Retinal pigment epithelial cell (primary cell): ENCODE results near the gene DAPL1.

ENCODE experiments used
- DNase-seq: peaks from one replicate; pipeline ENCODE4 v3.0.0-alpha.2; 2010; ENCODE audit warnings: low read depth
- H3K4me3 ChIP-seq: 2 replicates; pipeline ENCODE4 v1.5.1; 2011; ENCODE audit warnings: mild to moderate bottlenecking, low read length, control low read depth, moderate library complexity
- TF ChIP-seq, protein P1 (sequence below): conservative IDR thresholded peaks from 2 replicates; pipeline ENCODE4 v1.5.1; 2011; ENCODE audit warnings: low read depth, low read length, control low read depth, inconsistent platforms

DAPL1 gene

DNA sequence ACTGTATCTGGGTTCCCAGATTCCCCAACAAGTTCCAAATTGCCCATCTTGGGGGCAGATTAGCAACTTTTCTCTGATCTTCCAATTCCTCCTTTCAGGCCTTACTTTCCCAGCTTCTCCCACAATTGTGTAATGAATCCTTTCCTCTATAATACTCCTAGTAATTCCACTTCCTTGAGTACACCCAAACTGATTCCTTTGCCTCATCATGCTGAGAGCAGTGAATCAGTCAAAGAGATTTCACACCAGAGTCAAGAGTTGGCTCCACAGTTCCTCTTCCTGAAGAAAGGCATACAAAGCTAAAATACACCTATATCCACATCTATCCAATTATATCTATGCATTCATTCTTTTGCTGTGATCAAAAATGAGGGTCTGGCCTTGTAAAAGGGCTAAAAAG is 28.6 kb upstream of the DAPL1 start:
- DNase-seq: no peak
- TF ChIP-seq, protein P1, sequence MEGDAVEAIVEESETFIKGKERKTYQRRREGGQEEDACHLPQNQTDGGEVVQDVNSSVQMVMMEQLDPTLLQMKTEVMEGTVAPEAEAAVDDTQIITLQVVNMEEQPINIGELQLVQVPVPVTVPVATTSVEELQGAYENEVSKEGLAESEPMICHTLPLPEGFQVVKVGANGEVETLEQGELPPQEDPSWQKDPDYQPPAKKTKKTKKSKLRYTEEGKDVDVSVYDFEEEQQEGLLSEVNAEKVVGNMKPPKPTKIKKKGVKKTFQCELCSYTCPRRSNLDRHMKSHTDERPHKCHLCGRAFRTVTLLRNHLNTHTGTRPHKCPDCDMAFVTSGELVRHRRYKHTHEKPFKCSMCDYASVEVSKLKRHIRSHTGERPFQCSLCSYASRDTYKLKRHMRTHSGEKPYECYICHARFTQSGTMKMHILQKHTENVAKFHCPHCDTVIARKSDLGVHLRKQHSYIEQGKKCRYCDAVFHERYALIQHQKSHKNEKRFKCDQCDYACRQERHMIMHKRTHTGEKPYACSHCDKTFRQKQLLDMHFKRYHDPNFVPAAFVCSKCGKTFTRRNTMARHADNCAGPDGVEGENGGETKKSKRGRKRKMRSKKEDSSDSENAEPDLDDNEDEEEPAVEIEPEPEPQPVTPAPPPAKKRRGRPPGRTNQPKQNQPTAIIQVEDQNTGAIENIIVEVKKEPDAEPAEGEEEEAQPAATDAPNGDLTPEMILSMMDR: no peak

DNA sequence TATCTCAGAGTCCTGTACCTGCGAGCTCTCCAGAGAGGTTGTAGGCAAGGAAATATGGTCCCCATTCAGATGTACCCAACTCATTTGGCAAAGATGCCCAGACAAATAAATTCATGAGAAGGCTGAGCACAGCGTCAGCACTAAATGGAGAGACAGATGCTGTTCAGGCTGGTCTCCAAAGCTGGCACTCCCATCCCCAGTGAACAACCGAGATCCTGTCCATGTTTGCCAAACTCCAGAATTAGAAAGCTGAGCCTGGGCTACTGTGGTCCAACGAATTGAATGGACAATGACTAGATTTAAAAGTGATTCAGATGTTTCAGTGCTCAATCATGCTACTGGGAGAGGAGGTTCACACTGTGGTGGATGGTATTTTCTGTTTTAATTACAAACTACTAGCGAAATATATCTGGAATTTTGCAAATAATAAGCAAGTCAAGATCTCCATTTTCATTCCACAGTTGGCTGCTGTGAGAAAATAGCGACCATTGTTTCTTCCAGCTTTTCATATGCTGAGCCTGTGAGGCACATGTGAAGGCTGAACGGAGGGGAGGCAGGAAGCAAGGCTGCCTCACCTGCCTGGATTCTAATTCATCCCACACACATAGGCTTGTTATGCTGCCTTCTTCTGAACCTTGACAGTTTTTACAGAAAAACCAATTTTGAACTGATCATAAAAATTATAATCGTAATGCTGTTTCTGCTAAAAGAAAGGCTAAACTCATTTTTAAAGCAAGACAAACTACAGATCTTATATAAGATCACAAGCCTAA is 22.6 kb upstream of the DAPL1 start:
- no peak for DNase-seq
- TF ChIP-seq, protein P1: no peak
- H3K4me3 ChIP-seq: no peak overlapping the region

More for the DNA sequence above, 28.6 kb upstream of the DAPL1 start:
- H3K4me3 ChIP-seq: no peak overlapping the region

DNA sequence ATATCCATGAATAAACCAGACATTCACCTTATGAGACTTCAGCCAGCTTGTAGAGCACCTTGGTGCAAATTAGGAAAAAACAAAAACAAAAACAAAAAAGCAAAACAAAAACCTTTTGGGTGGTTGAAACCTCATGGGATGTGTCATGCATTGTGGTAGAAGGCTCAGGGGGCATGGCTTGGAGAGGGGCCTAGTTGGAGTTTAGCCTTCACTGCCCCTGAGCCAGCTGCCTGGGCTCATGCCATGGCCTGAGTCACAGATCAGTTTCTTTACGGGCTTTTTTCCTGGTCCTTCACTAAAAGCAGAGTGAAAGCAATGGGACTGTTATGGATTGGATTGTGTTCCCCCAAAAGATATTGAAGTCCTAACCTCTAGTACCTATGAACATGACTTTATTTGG is 22.0 kb upstream of the DAPL1 start:
- TF ChIP-seq, protein P1: no peak
- no peak for DNase-seq

DNA sequence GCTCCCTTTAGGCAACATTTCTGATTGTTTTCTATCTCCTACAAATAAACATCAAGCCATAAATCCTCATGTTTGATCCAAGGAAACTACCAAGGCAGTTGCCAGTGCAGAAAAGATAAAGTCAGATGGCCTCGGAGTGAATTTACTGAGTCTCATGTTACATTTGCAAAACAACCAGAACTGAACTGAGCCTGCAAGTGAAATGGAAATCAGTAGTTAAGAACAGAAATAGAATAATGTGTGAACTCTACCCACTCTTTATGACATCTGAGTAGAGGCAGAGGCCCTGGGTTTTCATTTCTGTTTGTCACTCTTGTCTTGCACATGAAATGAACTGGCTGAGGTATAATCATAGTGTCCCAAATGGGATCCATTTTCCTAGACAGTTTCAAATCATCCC is 20.4 kb upstream of the DAPL1 start:
- TF ChIP-seq, protein P1: no peak
- DNase-seq: no peak
- H3K4me3 ChIP-seq: no peak overlapping the region

More for the DNA sequence above, 22.0 kb upstream of the DAPL1 start:
- no peak overlapping the region for H3K4me3 ChIP-seq

DNA sequence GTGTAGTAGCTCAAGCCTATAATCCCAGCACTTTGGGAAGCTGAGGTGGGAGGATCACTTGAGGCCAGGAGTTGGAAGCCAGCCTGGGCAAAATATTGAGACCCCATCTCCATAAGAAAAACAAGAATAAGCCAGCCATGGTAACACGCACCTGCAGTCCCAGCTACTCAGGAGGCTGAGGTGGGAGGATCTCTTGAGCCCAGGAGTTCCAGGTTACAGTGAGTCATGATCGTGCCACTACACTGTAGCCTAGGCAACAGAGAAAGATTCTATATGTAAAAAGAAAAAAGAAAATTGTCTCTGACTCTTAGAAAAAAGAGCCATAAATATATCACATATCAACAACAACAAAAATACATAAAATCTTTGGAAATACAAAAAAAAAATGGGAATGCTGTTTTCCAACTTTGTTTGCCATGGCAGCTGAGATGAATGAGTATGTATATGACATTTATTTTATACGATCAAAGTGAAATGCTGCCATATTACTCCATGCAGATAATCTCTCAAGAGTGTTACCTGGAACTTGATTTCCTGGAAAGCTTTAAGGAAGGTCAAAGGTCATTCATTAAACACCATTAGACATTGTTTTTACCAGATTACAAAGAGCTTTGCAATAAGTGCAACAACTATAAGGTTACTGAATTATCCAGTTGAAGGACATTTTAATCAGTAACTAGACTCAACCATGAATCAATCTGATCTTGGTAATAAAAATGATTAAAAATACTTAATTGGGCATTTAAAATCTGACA is 19.7 kb upstream of the DAPL1 start:
- H3K4me3 ChIP-seq: no peak overlapping the region
- TF ChIP-seq, protein P1: no peak

DNA sequence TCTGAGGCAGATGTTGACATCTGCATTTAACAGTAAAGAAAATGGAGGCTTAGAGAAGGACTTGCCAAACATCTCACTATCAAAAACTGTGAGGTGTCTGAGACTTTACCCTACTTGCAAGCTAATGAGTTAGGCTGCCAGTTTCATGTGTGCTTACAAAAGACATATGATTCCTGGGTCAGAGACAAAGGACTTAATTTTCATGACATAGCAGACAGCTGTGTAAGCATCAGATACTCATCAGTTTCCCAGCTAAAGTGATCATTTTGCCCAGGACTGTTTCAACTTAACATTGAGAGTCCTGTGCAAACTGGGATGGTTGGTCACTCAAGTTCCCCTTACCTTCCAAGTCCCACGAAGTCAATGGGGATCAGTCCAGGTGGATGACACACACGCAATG is 18.9 kb upstream of the DAPL1 start:
- DNase-seq: no peak
- TF ChIP-seq, protein P1: no peak
- H3K4me3 ChIP-seq: no peak overlapping the region

More for the DNA sequence above, 19.7 kb upstream of the DAPL1 start:
- no peak for DNase-seq
